Tibial nerve (tissue), 4 donors: ENCODE results near the gene PIK3R3. TPM values are rescaled to one million over a fixed set of nuclear protein-coding genes. Genes with fewer than 3 reads are reported as not detected.

ENCODE experiments used
- DNase-seq, 2 donors: peaks; one replicate each; pipeline ENCODE4 v3.0.0-alpha.2; 2019; ENCODE audit warnings: low spot score in 2 of 2
- H3K27ac ChIP-seq, 4 donors: fragments of 200-600 bp; sonication (generic) in 3 of 4; one replicate each; pipeline ENCODE4 v1.5.1; 2017 to 2019; ENCODE audit warnings: mild to moderate bottlenecking in 1 of 4
- H3K27me3 ChIP-seq, 2 donors: fragments of 200-600 bp; sonication (generic) in 1 of 2; one replicate each; pipeline versions ENCODE4 v1.5.1 to v1.6.0; 2017 to 2019
- H3K36me3 ChIP-seq, 3 donors: fragments of 200-600 bp; sonication (generic); one replicate each; pipeline ENCODE4 v1.5.1; 2018 to 2019
- H3K4me1 ChIP-seq, 4 donors: fragments of 200-600 bp; sonication (generic) in 3 of 4; one replicate each; pipeline ENCODE4 v1.5.1; 2017 to 2019
- H3K4me3 ChIP-seq, 4 donors: fragments of 200-600 bp; sonication (generic) in 3 of 4; one replicate each; pipeline ENCODE4 v1.5.1; 2017 to 2019; ENCODE audit warnings: mild to moderate bottlenecking in 1 of 4, moderate library complexity in 1 of 4
- H3K9me3 ChIP-seq, 4 donors: fragments of 200-600 bp; sonication (generic) in 3 of 4; one replicate each; pipeline ENCODE4 v1.5.1; 2017 to 2019
- EP300 ChIP-seq, 2 donors: sonication (generic); formaldehyde crosslinking; IDR thresholded peaks; one replicate each; pipeline ENCODE4 v1.6.1; 2017; ENCODE audit warnings: antibody characterized with exemption in 2 of 2, mild to moderate bottlenecking in 1 of 2
- POLR2A ChIP-seq, 2 donors: fragments of 450-650 bp; IDR thresholded peaks; one replicate each; pipeline ENCODE4 v1.6.1; 2017; ENCODE audit warnings: antibody characterized with exemption in 2 of 2, mild to moderate bottlenecking in 2 of 2, moderate library complexity in 2 of 2
- WGBS, 2 donors: methylation state at CpG; one replicate each; pipeline ENCODE4 v1.1.5; 2018; 5-methylcytosine and 5-hydroxymethylcytosine counted together
- total RNA-seq, 4 donors: library from RNA; depleted of rRNA; stranded (reverse); fragments of >200 nt; gene quantifications; one replicate each; pipeline ENCODE4 v1.1.0, GENCODE V29; 2016
- TF ChIP-seq, protein P1 (sequence below), 5 experiments: fragments of 200-600 bp in 3 of 5; fragments of 450-650 bp in 2 of 5; sonication (generic) in 3 of 5; IDR thresholded peaks; one replicate each; pipeline ENCODE4 v1.5.1; 2016 to 2019; ENCODE audit warnings: antibody characterized with exemption in 5 of 5, mild to moderate bottlenecking in 3 of 5, moderate library complexity in 2 of 5

PIK3R3 gene
- total RNA-seq, 4 donors from 2014 or later, result 13.2 to 32.1 (median 23.2) TPM

DNA sequence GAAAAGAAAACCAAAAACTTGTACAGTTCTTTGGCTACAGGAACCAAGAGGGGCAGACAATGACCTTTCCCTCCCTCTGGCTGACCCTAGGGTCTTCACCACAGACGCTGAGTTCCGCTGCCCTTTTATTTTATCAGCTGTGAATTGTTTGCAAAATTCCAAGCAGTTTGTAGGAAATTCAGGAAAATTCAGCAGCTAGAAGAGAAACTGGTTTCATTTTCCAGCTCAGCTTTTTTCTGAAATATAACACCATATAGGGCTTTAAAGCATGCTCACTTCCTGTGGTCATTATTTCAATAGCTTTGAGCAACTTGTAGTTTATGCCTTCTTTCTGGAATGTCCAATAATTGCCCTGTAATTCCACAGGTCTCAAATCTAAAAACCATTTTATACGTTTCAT lies 5.5 kb upstream of the PIK3R3 start:
- 14 to 21% methylated on average over 3 of the region's 3 CpGs for WGBS, 2 donors
- H3K4me1 ChIP-seq, result peaks cover 0 to 36% (median 14%) of the 10 kb centered on the region in 4 donors

GRCh38 chr1:46136711-46137110 lies 4.3 kb upstream of the PIK3R3 start:
- Histone ChIP-seq H3K27me3 (peaks cover 0 to under 1% of the 10 kb centered on the region in 2 donors), H3K4me3 (no peak overlapping the region), H3K27ac (no peak overlapping the region), H3K4me1 (peaks cover 0 to 39% (median 14%) of the 10 kb centered on the region in 4 donors), H3K36me3 (no peaks in the 10 kb centered on the region), H3K9me3 (no peaks in the 10 kb centered on the region)
- TF ChIP-seq POLR2A (IDR thresholded peaks at IDR 0.05) (no peak), EP300 (IDR thresholded peaks at IDR 0.05) (no peak)
- TF ChIP-seq, protein P1, sequence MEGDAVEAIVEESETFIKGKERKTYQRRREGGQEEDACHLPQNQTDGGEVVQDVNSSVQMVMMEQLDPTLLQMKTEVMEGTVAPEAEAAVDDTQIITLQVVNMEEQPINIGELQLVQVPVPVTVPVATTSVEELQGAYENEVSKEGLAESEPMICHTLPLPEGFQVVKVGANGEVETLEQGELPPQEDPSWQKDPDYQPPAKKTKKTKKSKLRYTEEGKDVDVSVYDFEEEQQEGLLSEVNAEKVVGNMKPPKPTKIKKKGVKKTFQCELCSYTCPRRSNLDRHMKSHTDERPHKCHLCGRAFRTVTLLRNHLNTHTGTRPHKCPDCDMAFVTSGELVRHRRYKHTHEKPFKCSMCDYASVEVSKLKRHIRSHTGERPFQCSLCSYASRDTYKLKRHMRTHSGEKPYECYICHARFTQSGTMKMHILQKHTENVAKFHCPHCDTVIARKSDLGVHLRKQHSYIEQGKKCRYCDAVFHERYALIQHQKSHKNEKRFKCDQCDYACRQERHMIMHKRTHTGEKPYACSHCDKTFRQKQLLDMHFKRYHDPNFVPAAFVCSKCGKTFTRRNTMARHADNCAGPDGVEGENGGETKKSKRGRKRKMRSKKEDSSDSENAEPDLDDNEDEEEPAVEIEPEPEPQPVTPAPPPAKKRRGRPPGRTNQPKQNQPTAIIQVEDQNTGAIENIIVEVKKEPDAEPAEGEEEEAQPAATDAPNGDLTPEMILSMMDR (IDR thresholded peaks at IDR 0.05), result no peak
- DNase-seq, result no peak

More for the DNA sequence above, 5.5 kb upstream of the PIK3R3 start:
- H3K36me3 ChIP-seq, result no peaks in the 10 kb centered on the region
- DNase-seq, result no peak
- no peaks in the 10 kb centered on the region for H3K27me3 ChIP-seq
- TF ChIP-seq, protein P1 (IDR thresholded peaks at IDR 0.05), result no peak
- TF ChIP-seq POLR2A (IDR thresholded peaks at IDR 0.05) (no peak), EP300 (IDR thresholded peaks at IDR 0.05) (no peak)
- no peaks in the 10 kb centered on the region for H3K9me3 ChIP-seq
- H3K4me3 ChIP-seq, result peak overlapping the region in 1 of 4 donors; percentile 18
- peak overlapping the region in 2 of 4 donors; percentile 44 to 60 for H3K27ac ChIP-seq

- Histone ChIP-seq H3K36me3 (no peaks in the 10 kb centered on the region), H3K9me3 (no peaks in the 10 kb centered on the region), H3K4me3 (no peak overlapping the region), H3K27me3 (peaks cover 0 to 19% of the 10 kb centered on the region in 2 donors), H3K27ac (peak overlapping the region in 2 of 4 donors; percentile 60 to 94), H3K4me1 (peaks cover 0 to 46% (median 14%) of the 10 kb centered on the region in 4 donors)
- TF ChIP-seq, protein P1 (IDR thresholded peaks at IDR 0.05), result no peak
- TF ChIP-seq EP300 (IDR thresholded peaks at IDR 0.05), result peak in 1 of 2 donors; percentile 38
- 23 to 31% methylated on average over 3 of the region's 3 CpGs for WGBS, 2 donors
- DNase-seq, result no peak
These were observed 2.4 kb upstream of the PIK3R3 start for GRCh38 chr1:46134660-46135331.

DNA sequence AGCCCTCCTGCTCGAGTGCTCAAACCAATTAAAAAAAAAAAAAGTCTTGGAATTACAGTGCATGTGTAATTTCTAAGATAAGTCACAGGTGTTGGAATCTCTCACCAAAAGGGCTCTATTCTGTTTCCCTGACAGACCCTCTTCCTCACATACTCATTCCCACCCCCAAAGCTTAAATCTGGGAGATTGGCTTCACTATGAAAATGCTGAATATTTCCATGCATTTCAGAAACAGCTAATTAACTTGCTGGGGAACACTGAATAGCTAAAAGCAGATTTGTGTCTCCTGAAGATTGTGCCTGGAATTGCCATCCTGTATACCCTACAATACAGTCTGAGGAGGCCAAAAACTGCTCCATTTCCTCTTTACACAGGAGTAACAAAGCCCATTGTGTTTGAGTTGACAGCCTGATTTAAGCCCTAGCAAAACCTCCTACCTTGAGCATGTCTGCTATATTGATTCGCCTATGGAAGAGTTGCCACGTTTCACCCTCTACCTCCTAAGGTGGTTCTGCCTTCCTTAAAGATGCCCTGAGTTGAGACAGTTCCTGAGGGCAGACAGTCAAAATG lies 1.4 kb upstream of the PIK3R3 start:
- Histone ChIP-seq H3K27ac (peak overlapping the region; percentile 83 to 94 (median 90)), H3K9me3 (no peaks in the 10 kb centered on the region), H3K27me3 (peaks cover 0 to 28% of the 10 kb centered on the region in 2 donors), H3K4me3 (peak overlapping the region in 3 of 4 donors; percentile 50 to 70 (median 62)), H3K4me1 (peaks cover 0 to 46% (median 14%) of the 10 kb centered on the region in 4 donors), H3K36me3 (no peaks in the 10 kb centered on the region)
- no peak for TF ChIP-seq POLR2A (IDR thresholded peaks at IDR 0.05)
- no peak for TF ChIP-seq EP300 (IDR thresholded peaks at IDR 0.05)
- TF ChIP-seq, protein P1 (IDR thresholded peaks at IDR 0.05), result no peak
- WGBS, 2 donors, result 43 to 44% methylated on average over 3 of the region's 3 CpGs
- DNase-seq, result no peak

DNA sequence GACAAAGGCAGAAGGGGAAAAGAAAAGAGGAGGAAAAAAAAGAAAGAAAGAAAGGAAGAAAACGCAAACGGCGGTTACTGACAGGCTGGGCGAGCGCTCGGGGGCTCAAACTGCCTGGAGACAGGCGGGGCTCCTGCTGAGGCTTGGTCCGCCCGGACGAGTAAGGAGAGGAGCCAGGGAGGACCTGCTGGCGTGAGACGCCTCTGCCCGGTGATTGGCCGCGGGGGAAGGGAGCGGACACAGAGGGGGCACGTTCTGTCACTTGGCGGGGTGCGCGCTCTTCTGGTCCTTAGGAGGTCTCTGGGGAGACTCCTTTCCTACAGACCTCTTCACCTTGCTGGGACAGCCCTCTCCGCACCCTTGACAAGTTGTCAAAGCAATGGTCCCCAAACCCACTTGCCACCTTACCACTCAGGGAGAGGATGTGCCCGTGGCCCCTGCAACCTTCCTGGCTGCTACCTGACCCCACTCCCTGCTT lies 791 bp upstream of the PIK3R3 start:
- Histone ChIP-seq H3K36me3 (no peaks in the 10 kb centered on the region), H3K4me3 (peak overlapping the region; percentile 50 to 70 (median 62)), H3K27me3 (peaks cover 0 to 30% of the 10 kb centered on the region in 2 donors), H3K9me3 (no peaks in the 10 kb centered on the region), H3K27ac (peak overlapping the region; percentile 83 to 94 (median 90)), H3K4me1 (peaks cover 0 to 46% (median 14%) of the 10 kb centered on the region in 4 donors)
- no peak for TF ChIP-seq POLR2A (IDR thresholded peaks at IDR 0.05)
- TF ChIP-seq, protein P1 (IDR thresholded peaks at IDR 0.05), result no peak
- DNase-seq, result peak in 1 of 2 donors; percentile 18
- WGBS, 2 donors, result 0 to 1% methylated on average over 22 of the region's 22 CpGs
